Neural progenitor cell (in vitro differentiated cells): ENCODE results near the gene ZNF786. TPM values are rescaled to one million over a fixed set of nuclear protein-coding genes. Genes with fewer than 3 reads are reported as not detected.

Source experiments
- DNase-seq: peaks from one replicate; pipeline ENCODE4 v3.0.0-alpha.2; 2016; ENCODE audit warnings: low spot score
- H2AFZ ChIP-seq: fragments of 200-600 bp; sonication (generic); replicated peaks from 2 replicates; pipeline ENCODE4 v1.6.1; 2016; ENCODE audit warnings: antibody characterized with exemption
- H3F3A ChIP-seq: fragments of 200-600 bp; sonication (generic); 2 replicates; pipeline ENCODE4 v1.6.1; 2016; ENCODE audit warnings: antibody characterized with exemption, low read depth
- H3K27ac ChIP-seq: fragments of 200-600 bp; sonication (generic); 2 replicates; pipeline ENCODE4 v1.5.1; 2016; ENCODE audit warnings: mild to moderate bottlenecking
- H3K27me3 ChIP-seq: fragments of 200-600 bp; sonication (generic); 2 replicates; pipeline ENCODE4 v1.6.1; 2016; ENCODE audit warnings: mild to moderate bottlenecking, moderate library complexity
- H3K36me3 ChIP-seq: fragments of 200-600 bp; sonication (generic); 2 replicates; pipeline ENCODE4 v1.5.1; 2016
- H3K4me1 ChIP-seq: fragments of 200-600 bp; sonication (generic); 2 replicates; pipeline ENCODE4 v1.6.1; 2016; ENCODE audit warnings: mixed run types
- H3K4me2 ChIP-seq: fragments of 200-600 bp; sonication (generic); 2 replicates; pipeline ENCODE4 v1.6.1; 2016
- H3K4me3 ChIP-seq: fragments of 200-600 bp; sonication (generic); 2 replicates; pipeline ENCODE4 v1.5.1; 2016
- H3K79me2 ChIP-seq: fragments of 200-600 bp; sonication (generic); 2 replicates; pipeline ENCODE4 v1.6.1; 2016; ENCODE audit warnings: low read depth
- H3K9ac ChIP-seq: fragments of 200-600 bp; sonication (generic); 2 replicates; pipeline ENCODE4 v1.6.1; 2016
- H3K9me3 ChIP-seq: fragments of 200-600 bp; sonication (generic); 2 replicates; pipeline ENCODE4 v1.5.1; 2016; ENCODE audit warnings: low read depth
- H4K20me1 ChIP-seq: fragments of 200-600 bp; sonication (generic); 2 replicates; pipeline ENCODE4 v1.6.1; 2016; ENCODE audit warnings: low read depth
- H3K27ac Mint-ChIP-seq: 3 replicates; pipeline ENCODE4 v1.8.0; 2021; ENCODE audit warnings: mixed read lengths
- H3K27me3 Mint-ChIP-seq: 2 replicates; pipeline ENCODE4 v1.8.0; 2022; ENCODE audit warnings: low read depth, mild to moderate bottlenecking, inconsistent platforms, moderate library complexity, mixed read lengths; ENCODE audit not compliant: insufficient read depth
- H3K36me3 Mint-ChIP-seq: 3 replicates; pipeline ENCODE4 v1.8.0; 2021; ENCODE audit warnings: mixed read lengths
- H3K4me1 Mint-ChIP-seq: 3 replicates; pipeline ENCODE4 v1.8.0; 2021; ENCODE audit warnings: mixed read lengths
- H3K4me3 Mint-ChIP-seq: 3 replicates; pipeline ENCODE4 v1.8.0; 2021; ENCODE audit warnings: mild to moderate bottlenecking, moderate library complexity, mixed read lengths
- H3K9me3 Mint-ChIP-seq: 3 replicates; pipeline ENCODE4 v1.8.0; 2020; ENCODE audit warnings: mixed read lengths
- EZH2 ChIP-seq: fragments of 200-600 bp; sonication (generic); IDR thresholded peaks from 2 replicates; pipeline ENCODE4 v1.6.1; 2017; ENCODE audit warnings: antibody characterized with exemption, mild to moderate bottlenecking, moderate library complexity
- EZH2phosphoT487 ChIP-seq: fragments of 200-600 bp; sonication (generic); IDR thresholded peaks from 2 replicates; pipeline ENCODE4 v1.6.1; 2017; ENCODE audit warnings: antibody characterized with exemption
- total RNA-seq: library from RNA; depleted of rRNA; stranded (reverse); fragments of >200 nt; gene quantifications from 2 replicates; pipeline ENCODE4 v1.2.3, GENCODE V29; 2015; ENCODE audit warnings: low replicate concordance
- TF ChIP-seq, protein P1 (sequence below): fragments of 200-600 bp; sonication (generic); IDR thresholded peaks from 2 replicates; pipeline ENCODE4 v1.5.1; 2017; ENCODE audit warnings: antibody characterized with exemption, mild to moderate bottlenecking

ZNF786 gene
- total RNA-seq, 1 donor from 2014 or later: 6.3 TPM

DNA sequence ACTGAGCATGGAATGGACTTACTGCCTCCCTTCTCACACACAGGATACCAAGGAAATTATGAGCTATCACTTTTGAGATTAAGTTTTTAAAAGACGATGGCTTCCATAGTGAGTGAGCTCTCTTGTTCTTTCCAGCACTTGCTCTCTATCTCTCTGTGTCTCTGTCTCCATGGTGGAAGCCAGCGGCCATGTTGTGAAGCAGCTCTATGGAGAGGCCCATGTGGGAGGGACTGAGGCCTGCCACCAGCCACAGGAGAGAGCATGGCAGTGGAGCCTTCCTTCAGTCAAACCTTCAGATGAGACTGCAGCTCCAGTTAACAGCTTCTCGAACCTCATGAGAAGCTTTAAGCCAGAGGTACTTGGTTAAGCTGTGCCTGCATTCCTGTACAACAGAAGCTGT lies 41.7 kb downstream of the ZNF786 start:
- H3K4me1 ChIP-seq: no peaks in the 10 kb centered on the region
- H3K9me3 Mint-ChIP-seq: peaks cover 2% of the 10 kb centered on the region
- no peaks in the 10 kb centered on the region for H3K9me3 ChIP-seq
- no peak overlapping the region for H3K4me3 ChIP-seq
- no peaks in the 10 kb centered on the region for H3K4me1 Mint-ChIP-seq
- H3K79me2 ChIP-seq: no peaks in the 10 kb centered on the region
- no peaks in the 10 kb centered on the region for H3K36me3 ChIP-seq
- DNase-seq: no peak
- H3F3A ChIP-seq: no peaks in the 10 kb centered on the region
- H3K36me3 Mint-ChIP-seq: no peaks in the 10 kb centered on the region
- no peaks in the 10 kb centered on the region for H4K20me1 ChIP-seq
- H3K27me3 ChIP-seq: no peaks in the 10 kb centered on the region
- no peak overlapping the region for H3K27ac Mint-ChIP-seq
- peaks cover 3% of the 10 kb centered on the region for H3K27me3 Mint-ChIP-seq
- H3K27ac ChIP-seq: no peak overlapping the region
- no peak overlapping the region for H3K4me2 ChIP-seq
- H3K4me3 Mint-ChIP-seq: no peak overlapping the region
- H3K9ac ChIP-seq: no peak overlapping the region
- no peak for TF ChIP-seq EZH2phosphoT487
- TF ChIP-seq, protein P1, sequence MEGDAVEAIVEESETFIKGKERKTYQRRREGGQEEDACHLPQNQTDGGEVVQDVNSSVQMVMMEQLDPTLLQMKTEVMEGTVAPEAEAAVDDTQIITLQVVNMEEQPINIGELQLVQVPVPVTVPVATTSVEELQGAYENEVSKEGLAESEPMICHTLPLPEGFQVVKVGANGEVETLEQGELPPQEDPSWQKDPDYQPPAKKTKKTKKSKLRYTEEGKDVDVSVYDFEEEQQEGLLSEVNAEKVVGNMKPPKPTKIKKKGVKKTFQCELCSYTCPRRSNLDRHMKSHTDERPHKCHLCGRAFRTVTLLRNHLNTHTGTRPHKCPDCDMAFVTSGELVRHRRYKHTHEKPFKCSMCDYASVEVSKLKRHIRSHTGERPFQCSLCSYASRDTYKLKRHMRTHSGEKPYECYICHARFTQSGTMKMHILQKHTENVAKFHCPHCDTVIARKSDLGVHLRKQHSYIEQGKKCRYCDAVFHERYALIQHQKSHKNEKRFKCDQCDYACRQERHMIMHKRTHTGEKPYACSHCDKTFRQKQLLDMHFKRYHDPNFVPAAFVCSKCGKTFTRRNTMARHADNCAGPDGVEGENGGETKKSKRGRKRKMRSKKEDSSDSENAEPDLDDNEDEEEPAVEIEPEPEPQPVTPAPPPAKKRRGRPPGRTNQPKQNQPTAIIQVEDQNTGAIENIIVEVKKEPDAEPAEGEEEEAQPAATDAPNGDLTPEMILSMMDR: no peak
- no peak for TF ChIP-seq EZH2
- no peak overlapping the region for H2AFZ ChIP-seq

DNA sequence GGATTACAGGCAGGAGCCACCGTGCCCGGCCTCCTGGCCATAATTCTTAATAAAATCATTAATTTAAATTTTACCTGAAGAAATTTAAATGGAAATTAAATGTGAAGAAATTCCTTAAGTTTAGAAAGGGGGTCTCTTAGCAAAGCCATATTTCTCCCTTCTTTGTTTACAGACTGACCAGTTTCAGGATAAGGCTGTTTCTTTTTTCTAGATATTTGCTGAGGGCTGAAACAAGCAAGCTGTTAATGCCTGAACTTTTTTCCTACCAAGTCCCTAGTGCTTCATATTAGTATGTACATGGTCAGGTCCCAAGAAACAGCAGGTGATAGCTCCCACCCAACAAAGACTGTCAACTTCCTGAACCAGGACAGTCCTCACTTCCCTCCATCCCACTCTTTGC lies 44.1 kb downstream of the ZNF786 start:
- H3K36me3 ChIP-seq: no peaks in the 10 kb centered on the region
- H3K27me3 ChIP-seq: no peaks in the 10 kb centered on the region
- H3K4me3 Mint-ChIP-seq: no peak overlapping the region
- H3K36me3 Mint-ChIP-seq: no peaks in the 10 kb centered on the region
- H3K79me2 ChIP-seq: no peaks in the 10 kb centered on the region
- no peaks in the 10 kb centered on the region for H3K4me1 Mint-ChIP-seq
- TF ChIP-seq EZH2phosphoT487: no peak
- TF ChIP-seq, protein P1: no peak
- TF ChIP-seq EZH2: no peak
- H4K20me1 ChIP-seq: no peaks in the 10 kb centered on the region
- no peak overlapping the region for H3K4me3 ChIP-seq
- H2AFZ ChIP-seq: no peak overlapping the region
- H3K9me3 Mint-ChIP-seq: no peaks in the 10 kb centered on the region
- H3K27ac ChIP-seq: no peak overlapping the region
- no peaks in the 10 kb centered on the region for H3F3A ChIP-seq
- H3K9ac ChIP-seq: no peak overlapping the region
- no peaks in the 10 kb centered on the region for H3K27me3 Mint-ChIP-seq
- H3K27ac Mint-ChIP-seq: no peak overlapping the region
- no peaks in the 10 kb centered on the region for H3K9me3 ChIP-seq
- no peaks in the 10 kb centered on the region for H3K4me1 ChIP-seq
- no peak for DNase-seq
- no peak overlapping the region for H3K4me2 ChIP-seq

DNA sequence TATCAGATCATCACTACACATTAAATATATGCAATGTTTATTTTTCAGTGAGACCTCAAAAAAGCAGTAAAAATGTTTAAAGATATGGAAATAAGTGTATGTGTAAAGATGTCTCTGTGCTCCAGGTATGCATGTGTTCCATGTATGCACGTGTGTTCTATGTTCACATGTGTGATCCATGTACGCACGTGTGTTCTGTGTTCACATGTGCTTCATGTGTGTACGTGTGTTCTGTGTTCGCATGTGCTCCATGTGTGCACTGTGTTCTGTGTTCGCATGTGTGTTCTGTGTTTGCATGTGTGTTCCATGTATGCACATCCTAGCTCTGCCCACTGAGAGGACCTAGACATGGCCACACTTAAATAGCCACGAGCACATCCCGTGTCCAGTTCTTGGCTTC lies 46.6 kb downstream of the ZNF786 start:
- no peak for DNase-seq
- H4K20me1 ChIP-seq: no peaks in the 10 kb centered on the region
- Mint-ChIP-seq H3K27me3 (peaks cover 2% of the 10 kb centered on the region), H3K27ac (no peak overlapping the region), H3K4me1 (no peaks in the 10 kb centered on the region), H3K4me3 (no peak overlapping the region), H3K36me3 (no peaks in the 10 kb centered on the region), H3K9me3 (no peaks in the 10 kb centered on the region)
- H3K79me2 ChIP-seq: no peaks in the 10 kb centered on the region
- H3K4me1 ChIP-seq: no peaks in the 10 kb centered on the region
- H3K36me3 ChIP-seq: no peaks in the 10 kb centered on the region
- TF ChIP-seq EZH2: no peak
- TF ChIP-seq, protein P1: no peak
- TF ChIP-seq EZH2phosphoT487: no peak
- no peak overlapping the region for H3K4me3 ChIP-seq
- no peak overlapping the region for H3K9ac ChIP-seq
- no peaks in the 10 kb centered on the region for H3F3A ChIP-seq
- H3K27ac ChIP-seq: no peak overlapping the region
- H3K27me3 ChIP-seq: no peaks in the 10 kb centered on the region
- H3K4me2 ChIP-seq: no peak overlapping the region
- no peak overlapping the region for H2AFZ ChIP-seq
- H3K9me3 ChIP-seq: no peaks in the 10 kb centered on the region
